H9 (cell line): ENCODE results near the gene ARHGAP25. TPM values are rescaled to one million over a fixed set of nuclear protein-coding genes. Genes with fewer than 3 reads are reported as not detected.

Experiments
- DNase-seq: peaks from one replicate; pipeline ENCODE4 v3.0.0-alpha.2; 2017
- H2AFZ ChIP-seq: one replicate; pipeline ENCODE4 v1.6.1; 2013; ENCODE audit warnings: mild to moderate bottlenecking, low read length, control low read depth, moderate library complexity
- H2AK5ac ChIP-seq: 2 replicates; pipeline ENCODE4 v1.6.1; 2013; ENCODE audit warnings: low read length, control low read depth, mixed read lengths; ENCODE audit not compliant: insufficient read length
- H2BK120ac ChIP-seq: one replicate; pipeline ENCODE4 v1.6.1; 2013; ENCODE audit warnings: low read depth, mild to moderate bottlenecking, low read length, control low read depth, inconsistent platforms; ENCODE audit not compliant: poor library complexity, severe bottlenecking
- H2BK12ac ChIP-seq: 2 replicates; pipeline ENCODE4 v1.6.1; 2013; ENCODE audit warnings: low read length, control low read depth, mixed read lengths, low read depth; ENCODE audit not compliant: insufficient read length
- H2BK15ac ChIP-seq: 2 replicates; pipeline ENCODE4 v1.6.1; 2013; ENCODE audit warnings: low read depth, low read length, control low read depth
- H2BK20ac ChIP-seq: one replicate; pipeline ENCODE4 v1.6.1; 2013; ENCODE audit warnings: low read depth, mild to moderate bottlenecking, low read length, control low read depth, inconsistent platforms; ENCODE audit not compliant: poor library complexity, severe bottlenecking
- H2BK5ac ChIP-seq: 2 replicates; pipeline ENCODE4 v1.6.1; 2013; ENCODE audit warnings: low read length, control low read depth, mixed read lengths; ENCODE audit not compliant: insufficient read length
- H3K14ac ChIP-seq: 2 replicates; pipeline ENCODE4 v1.6.1; 2013; ENCODE audit warnings: low read length, control low read depth; ENCODE audit not compliant: insufficient read depth
- H3K18ac ChIP-seq: 2 replicates; pipeline ENCODE4 v1.6.1; 2013; ENCODE audit warnings: low read depth, mild to moderate bottlenecking, mixed read lengths, low read length, control low read depth; ENCODE audit not compliant: insufficient read length
- H3K23ac ChIP-seq: 2 replicates; pipeline ENCODE4 v1.6.1; 2013; ENCODE audit warnings: low read length, control low read depth, mixed read lengths, low read depth; ENCODE audit not compliant: insufficient read length
- H3K23me2 ChIP-seq: 2 replicates; pipeline ENCODE4 v1.6.1; 2013; ENCODE audit warnings: low read depth, mild to moderate bottlenecking, mixed read lengths, low read length, control low read depth; ENCODE audit not compliant: insufficient read length, poor library complexity, severe bottlenecking
- H3K27ac ChIP-seq: 2 replicates; pipeline ENCODE4 v1.5.1; 2013; ENCODE audit warnings: low read length, control low read depth, mixed read lengths, low read depth; ENCODE audit not compliant: insufficient read length
- H3K27me3 ChIP-seq: 2 replicates; pipeline ENCODE4 v1.6.1; 2013; ENCODE audit warnings: low read length, control low read depth, inconsistent platforms; ENCODE audit not compliant: insufficient read depth
- H3K4ac ChIP-seq: 2 replicates; pipeline ENCODE4 v1.6.1; 2013; ENCODE audit warnings: low read depth, mild to moderate bottlenecking, control low read depth, inconsistent platforms, low read length, moderate library complexity
- H3K4me1 ChIP-seq: 2 replicates; pipeline ENCODE4 v1.6.1; 2013; ENCODE audit warnings: low read length, control low read depth, inconsistent platforms; ENCODE audit not compliant: insufficient read depth
- H3K4me2 ChIP-seq: 2 replicates; pipeline ENCODE4 v1.6.1; 2013; ENCODE audit warnings: low read length, control low read depth, mixed read lengths; ENCODE audit not compliant: insufficient read length, insufficient read depth
- H3K56ac ChIP-seq: 2 replicates; pipeline ENCODE4 v1.6.1; 2013; ENCODE audit warnings: low read depth, mild to moderate bottlenecking, mixed read lengths, low read length, control low read depth; ENCODE audit not compliant: insufficient read length
- H3K79me1 ChIP-seq: 2 replicates; pipeline ENCODE4 v1.6.1; 2013; ENCODE audit warnings: low read depth, mild to moderate bottlenecking, moderate library complexity, low read length, control low read depth, inconsistent platforms; ENCODE audit not compliant: insufficient read depth, poor library complexity, severe bottlenecking
- H3K79me2 ChIP-seq: 2 replicates; pipeline ENCODE4 v1.6.1; 2013; ENCODE audit warnings: low read length, control low read depth, inconsistent platforms; ENCODE audit not compliant: insufficient read depth
- H3K9ac ChIP-seq: 2 replicates; pipeline ENCODE4 v1.6.1; 2013; ENCODE audit warnings: low read length, control low read depth, mixed read lengths; ENCODE audit not compliant: insufficient read length; ENCODE audit errors: extremely low read depth
- H3K9me3 ChIP-seq: one replicate; pipeline ENCODE4 v1.6.1; 2013; ENCODE audit warnings: low read depth, low read length, inconsistent platforms; ENCODE audit not compliant: control insufficient read depth
- H3T11ph ChIP-seq: one replicate; pipeline ENCODE4 v1.6.1; 2013; ENCODE audit warnings: mild to moderate bottlenecking, low read length, control low read depth, inconsistent platforms
- H4K20me1 ChIP-seq: one replicate; pipeline ENCODE4 v1.6.1; 2013; ENCODE audit not compliant: control insufficient read depth, insufficient read length, insufficient read depth
- H4K5ac ChIP-seq: 2 replicates; pipeline ENCODE4 v1.6.1; 2013; ENCODE audit warnings: low read depth, mild to moderate bottlenecking, mixed read lengths, low read length, control low read depth; ENCODE audit not compliant: insufficient read length
- H4K8ac ChIP-seq: replicated peaks from 2 replicates; pipeline ENCODE4 v1.6.1; 2013; ENCODE audit warnings: low read length, control low read depth, mixed read lengths, low read depth; ENCODE audit not compliant: insufficient read length
- H4K91ac ChIP-seq: 2 replicates; pipeline ENCODE4 v1.6.1; 2013; ENCODE audit warnings: low read depth, mild to moderate bottlenecking, moderate library complexity, mixed read lengths, low read length, control low read depth; ENCODE audit not compliant: insufficient read length
- H3K27ac Mint-ChIP-seq, 3 experiments: 2 replicates in 2 of 3; 3 replicates in 1 of 3; pipeline ENCODE4 v1.8.0; 2020 to 2021; ENCODE audit warnings: mixed read lengths in 3 of 3, mild to moderate bottlenecking in 1 of 3, moderate library complexity in 1 of 3
- H3K27me3 Mint-ChIP-seq: 2 replicates; pipeline ENCODE4 v1.8.0; 2021; ENCODE audit warnings: low read depth, mild to moderate bottlenecking, moderate library complexity, mixed read lengths
- H3K36me3 Mint-ChIP-seq, 3 experiments: 2 replicates in 2 of 3; 3 replicates in 1 of 3; pipeline ENCODE4 v1.8.0; 2020 to 2021; ENCODE audit warnings: low read depth in 3 of 3, mixed read lengths in 3 of 3; ENCODE audit not compliant: insufficient read depth in 1 of 3
- H3K4me1 Mint-ChIP-seq, 2 experiments: 2 replicates each; pipeline ENCODE4 v1.8.0; 2020; ENCODE audit warnings: mixed read lengths in 2 of 2
- H3K4me3 Mint-ChIP-seq, 2 experiments: 2 replicates in 1 of 2; 3 replicates in 1 of 2; pipeline ENCODE4 v1.8.0; 2020 to 2021; ENCODE audit warnings: mild to moderate bottlenecking in 2 of 2, mixed read lengths in 2 of 2, moderate library complexity in 1 of 2
- H3K9me3 Mint-ChIP-seq, 2 experiments: 2 replicates in 1 of 2; 3 replicates in 1 of 2; pipeline ENCODE4 v1.8.0; 2020; ENCODE audit warnings: mild to moderate bottlenecking in 2 of 2, mixed read lengths in 2 of 2, moderate library complexity in 1 of 2
- WGBS: extraction: QIAGEN DNeasy Blood & Tissue Kit; methylation state at CpG from one replicate; pipeline ENCODE4 v1.1.7; 2013; ENCODE audit warnings: missing lambda C conversion rate, low lambda C conversion rate, mixed read lengths; ENCODE audit not compliant: insufficient read length; ENCODE audit errors: extremely low coverage; 5-methylcytosine and 5-hydroxymethylcytosine counted together
- total RNA-seq: library from RNA; stranded (reverse); gene quantifications from 2 replicates; pipeline ENCODE4 v1.2.1, GENCODE V29; 2021
- TF ChIP-seq, protein P1 (sequence below): fragments of 200-600 bp; sonication (generic); conservative IDR thresholded peaks from 3 replicates; pipeline ENCODE4 v1.8.0; 2021; ENCODE audit warnings: antibody characterized with exemption, mild to moderate bottlenecking

Gene ARHGAP25
- total RNA-seq, 1 experiment from 2014 or later, result 1.3 TPM

DNA sequence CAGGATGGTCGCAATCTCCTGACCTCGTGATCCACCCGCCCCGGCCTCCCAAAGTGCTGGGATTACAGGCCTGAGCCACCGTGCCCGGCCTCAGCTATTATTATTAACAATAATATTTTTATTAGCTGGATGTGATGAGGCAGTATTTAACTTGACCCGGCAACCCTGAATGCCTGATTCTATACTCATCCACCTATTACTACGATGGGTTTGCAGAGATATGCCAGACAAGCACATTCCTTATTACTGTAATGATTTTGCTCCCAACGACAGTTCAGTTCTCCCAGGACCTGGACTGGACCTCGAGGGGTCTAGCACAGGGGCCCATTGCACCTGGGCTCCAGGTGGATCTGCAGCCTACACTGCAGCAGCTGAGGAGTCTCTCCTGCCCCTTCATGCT, 104.0 kb downstream of the ARHGAP25 start:
- Mint-ChIP-seq H3K4me3 (no peak overlapping the region), H3K36me3 (peaks cover 0 to 10% (median 7%) of the 10 kb centered on the region in 3 experiments; a peak in 3 of 7 replicates), H3K27ac (no peak overlapping the region), H3K4me1 (peaks cover 0 to 3% of the 10 kb centered on the region in 2 experiments; a peak in 1 of 4 replicates), H3K27me3 (no peaks in the 10 kb centered on the region; the same call in 1 of the 2 replicates), H3K9me3 (peaks cover 16 to 19% of the 10 kb centered on the region in 2 experiments)
- H4K8ac ChIP-seq, result no peak overlapping the region
- no peak overlapping the region for H3K27ac ChIP-seq
- no peaks in the 10 kb centered on the region for H3K27me3 ChIP-seq
- no peak overlapping the region for H2BK15ac ChIP-seq
- peaks cover 4% of the 10 kb centered on the region for H3K9me3 ChIP-seq
- H2AFZ ChIP-seq, result no peak overlapping the region
- H2BK20ac ChIP-seq, result no peak overlapping the region
- no peak overlapping the region for H3K4me2 ChIP-seq
- no peak overlapping the region for H3K9ac ChIP-seq
- WGBS, result no CpG with 5 or more reads among the region's 10 CpGs
- H3K23ac ChIP-seq, result no peak overlapping the region
- H4K91ac ChIP-seq, result no peak overlapping the region
- no peak overlapping the region for H2BK5ac ChIP-seq
- DNase-seq, result no peak
- TF ChIP-seq, protein P1, sequence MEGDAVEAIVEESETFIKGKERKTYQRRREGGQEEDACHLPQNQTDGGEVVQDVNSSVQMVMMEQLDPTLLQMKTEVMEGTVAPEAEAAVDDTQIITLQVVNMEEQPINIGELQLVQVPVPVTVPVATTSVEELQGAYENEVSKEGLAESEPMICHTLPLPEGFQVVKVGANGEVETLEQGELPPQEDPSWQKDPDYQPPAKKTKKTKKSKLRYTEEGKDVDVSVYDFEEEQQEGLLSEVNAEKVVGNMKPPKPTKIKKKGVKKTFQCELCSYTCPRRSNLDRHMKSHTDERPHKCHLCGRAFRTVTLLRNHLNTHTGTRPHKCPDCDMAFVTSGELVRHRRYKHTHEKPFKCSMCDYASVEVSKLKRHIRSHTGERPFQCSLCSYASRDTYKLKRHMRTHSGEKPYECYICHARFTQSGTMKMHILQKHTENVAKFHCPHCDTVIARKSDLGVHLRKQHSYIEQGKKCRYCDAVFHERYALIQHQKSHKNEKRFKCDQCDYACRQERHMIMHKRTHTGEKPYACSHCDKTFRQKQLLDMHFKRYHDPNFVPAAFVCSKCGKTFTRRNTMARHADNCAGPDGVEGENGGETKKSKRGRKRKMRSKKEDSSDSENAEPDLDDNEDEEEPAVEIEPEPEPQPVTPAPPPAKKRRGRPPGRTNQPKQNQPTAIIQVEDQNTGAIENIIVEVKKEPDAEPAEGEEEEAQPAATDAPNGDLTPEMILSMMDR, result no peak
- H3K79me1 ChIP-seq, result no peaks in the 10 kb centered on the region
- H3K79me2 ChIP-seq, result no peaks in the 10 kb centered on the region
- H3K4ac ChIP-seq, result no peak overlapping the region
- H3T11ph ChIP-seq, result no peak overlapping the region
- H3K18ac ChIP-seq, result no peak overlapping the region
- H3K14ac ChIP-seq, result no peak overlapping the region
- no peak overlapping the region for H3K56ac ChIP-seq
- no peak overlapping the region for H2BK12ac ChIP-seq
- H2AK5ac ChIP-seq, result no peak overlapping the region
- H3K4me1 ChIP-seq, result no peaks in the 10 kb centered on the region
- H2BK120ac ChIP-seq, result no peak overlapping the region
- no peaks in the 10 kb centered on the region for H3K23me2 ChIP-seq
- no peak overlapping the region for H4K5ac ChIP-seq
- no peaks in the 10 kb centered on the region for H4K20me1 ChIP-seq
